Stimulated activated CD4-positive, alpha-beta T cell treated with anti-CD3 and anti-CD28 coated beads, Interleukin-1b, Interleukin-23, amount 100 ng/mL, for 1 hour (primary cell): Measurements from ENCODE around the gene DSG2.

Source experiments
- DNase-seq, 2 donors: peaks; one replicate each; pipeline ENCODE4 v3.0.0-alpha.2; 2020; ENCODE audit warnings: low read depth in 2 of 2

The DSG2 gene

GRCh38 chr18:31555971-31556747, 58.2 kb downstream of the DSG2 start:
- no peak for DNase-seq

- DNase-seq: no peak
Observed at GRCh38 chr18:31557446-31557845, 59.5 kb downstream of the DSG2 start.

GRCh38 chr18:31558567-31558966, 60.6 kb downstream of the DSG2 start:
- DNase-seq: no peak

- DNase-seq: no peak
Observed at GRCh38 chr18:31562726-31563125, 64.7 kb downstream of the DSG2 start.

GRCh38 chr18:31563778-31564177, 65.8 kb downstream of the DSG2 start:
- no peak for DNase-seq

GRCh38 chr18:31565345-31565744, 67.4 kb downstream of the DSG2 start:
- DNase-seq: no peak

GRCh38 chr18:31565782-31566512, 68.0 kb downstream of the DSG2 start:
- DNase-seq: no peak

GRCh38 chr18:31566576-31567306, 68.8 kb downstream of the DSG2 start:
- DNase-seq: no peak

- DNase-seq: no peak
Observed at GRCh38 chr18:31572368-31572767, 74.4 kb downstream of the DSG2 start.

- no peak for DNase-seq
Observed at GRCh38 chr18:31573051-31573450, 75.1 kb downstream of the DSG2 start.

- DNase-seq: no peak
Observed at GRCh38 chr18:31574359-31574758, 76.4 kb downstream of the DSG2 start.

GRCh38 chr18:31575515-31576257, 77.7 kb downstream of the DSG2 start:
- DNase-seq: no peak

GRCh38 chr18:31576670-31577069, 78.7 kb downstream of the DSG2 start:
- no peak for DNase-seq

- DNase-seq: no peak
Observed at GRCh38 chr18:31577195-31577594, 79.2 kb downstream of the DSG2 start.

- DNase-seq: no peak
Observed at GRCh38 chr18:31578126-31578525, 80.1 kb downstream of the DSG2 start.

- no peak for DNase-seq
Observed at GRCh38 chr18:31579375-31579774, 81.4 kb downstream of the DSG2 start.

- DNase-seq: no peak
Observed at GRCh38 chr18:31581498-31582197, 83.7 kb downstream of the DSG2 start.

GRCh38 chr18:31583185-31583854, 85.3 kb downstream of the DSG2 start:
- DNase-seq: no peak

GRCh38 chr18:31585991-31586390, 88.0 kb downstream of the DSG2 start:
- no peak for DNase-seq

- no peak for DNase-seq
Observed at GRCh38 chr18:31586616-31587015, 88.6 kb downstream of the DSG2 start.

GRCh38 chr18:31587529-31587928, 89.6 kb downstream of the DSG2 start:
- no peak for DNase-seq
